ENCODE measurements around the gene FMN2. TPM values are rescaled to one million over a fixed set of nuclear protein-coding genes. Genes with fewer than 3 reads are reported as not detected.

FMN2 gene
- total RNA-seq, 1 donor from 2014 or later: 3.5 TPM

DNA sequence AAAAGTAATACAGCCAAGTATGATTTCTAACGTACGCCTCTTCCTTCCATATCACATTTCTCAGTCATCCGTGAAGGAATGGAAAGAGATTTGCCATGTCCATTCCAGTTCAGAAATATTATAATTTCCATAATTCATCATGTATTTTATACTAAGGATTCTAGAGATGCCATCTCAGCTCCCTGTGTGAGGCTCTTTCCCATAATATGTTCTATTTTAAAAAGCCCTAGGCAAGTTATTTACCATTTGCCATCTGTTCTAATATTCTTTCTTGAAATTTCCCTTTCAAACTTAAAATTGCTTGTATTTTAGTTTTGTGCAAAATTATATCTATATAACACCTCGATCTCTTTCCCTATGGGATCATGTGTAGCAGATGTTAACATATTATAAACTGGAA lies 106.7 kb downstream of the FMN2 start:
- no peak for DNase-seq (ENCODE audit: low spot score)
- no peaks in the 10 kb centered on the region for H3K27me3 Mint-ChIP-seq (ENCODE audit: low read depth)
- H3K4me3 Mint-ChIP-seq (ENCODE audit: unreplicated experiment): no peak overlapping the region
- no peak overlapping the region for H3K27ac Mint-ChIP-seq (ENCODE audit: unreplicated experiment)
- TF ChIP-seq, protein P1, sequence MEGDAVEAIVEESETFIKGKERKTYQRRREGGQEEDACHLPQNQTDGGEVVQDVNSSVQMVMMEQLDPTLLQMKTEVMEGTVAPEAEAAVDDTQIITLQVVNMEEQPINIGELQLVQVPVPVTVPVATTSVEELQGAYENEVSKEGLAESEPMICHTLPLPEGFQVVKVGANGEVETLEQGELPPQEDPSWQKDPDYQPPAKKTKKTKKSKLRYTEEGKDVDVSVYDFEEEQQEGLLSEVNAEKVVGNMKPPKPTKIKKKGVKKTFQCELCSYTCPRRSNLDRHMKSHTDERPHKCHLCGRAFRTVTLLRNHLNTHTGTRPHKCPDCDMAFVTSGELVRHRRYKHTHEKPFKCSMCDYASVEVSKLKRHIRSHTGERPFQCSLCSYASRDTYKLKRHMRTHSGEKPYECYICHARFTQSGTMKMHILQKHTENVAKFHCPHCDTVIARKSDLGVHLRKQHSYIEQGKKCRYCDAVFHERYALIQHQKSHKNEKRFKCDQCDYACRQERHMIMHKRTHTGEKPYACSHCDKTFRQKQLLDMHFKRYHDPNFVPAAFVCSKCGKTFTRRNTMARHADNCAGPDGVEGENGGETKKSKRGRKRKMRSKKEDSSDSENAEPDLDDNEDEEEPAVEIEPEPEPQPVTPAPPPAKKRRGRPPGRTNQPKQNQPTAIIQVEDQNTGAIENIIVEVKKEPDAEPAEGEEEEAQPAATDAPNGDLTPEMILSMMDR (IDR thresholded peaks at IDR 0.05): no peak
- peaks cover 9% of the 10 kb centered on the region for H3K36me3 Mint-ChIP-seq (ENCODE audit: low read depth)
- H3K4me1 Mint-ChIP-seq (ENCODE audit: low read depth): peaks cover 19% of the 10 kb centered on the region
- H3K9me3 Mint-ChIP-seq (ENCODE audit: low read depth): peaks cover 15% of the 10 kb centered on the region

DNA sequence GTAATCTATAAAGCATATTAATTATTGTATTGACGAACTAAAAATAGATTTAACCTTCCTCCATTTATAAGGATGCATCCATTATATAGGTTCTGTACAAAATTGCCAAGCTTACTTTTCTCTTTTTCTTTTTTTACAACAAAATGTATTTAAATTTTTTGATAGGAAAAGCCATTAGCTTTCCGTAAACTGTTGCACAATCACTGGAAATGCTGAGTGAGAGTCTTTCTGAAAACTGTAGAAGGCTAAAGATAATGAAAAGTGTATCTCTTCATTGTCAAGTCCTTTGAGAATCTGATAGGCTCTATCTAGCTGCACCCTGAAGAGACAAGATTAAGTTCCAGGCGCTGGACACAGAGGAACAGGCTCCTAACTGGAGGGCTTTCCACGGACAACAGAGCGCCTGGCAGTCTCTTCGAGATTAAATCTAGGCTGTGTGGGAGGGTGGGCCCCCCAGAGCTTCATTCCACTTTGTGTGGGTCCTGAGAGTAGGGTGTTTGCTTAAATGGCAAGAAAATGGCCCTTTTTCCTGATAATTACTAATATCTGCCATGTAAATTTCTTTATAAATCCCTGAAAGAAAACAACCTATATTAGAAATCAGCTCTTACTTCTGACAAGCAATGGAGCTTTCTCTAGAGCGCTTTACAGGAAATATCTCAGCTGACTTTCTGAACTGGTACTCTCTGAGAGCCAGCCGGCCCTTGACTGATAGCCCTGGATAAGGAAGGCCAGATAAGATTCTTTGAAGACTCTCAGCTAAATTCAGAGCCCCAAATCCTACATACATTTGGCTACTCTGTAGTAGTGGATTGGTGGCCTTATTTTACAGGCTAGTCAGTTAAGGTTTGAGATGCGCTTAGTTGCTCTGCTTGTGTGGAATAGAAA lies 108.3 kb downstream of the FMN2 start:
- Mint-ChIP-seq H3K9me3 (ENCODE audit: low read depth) (peaks cover 15% of the 10 kb centered on the region), H3K27ac (ENCODE audit: unreplicated experiment) (no peak overlapping the region), H3K4me1 (ENCODE audit: low read depth) (peaks cover 6% of the 10 kb centered on the region), H3K27me3 (ENCODE audit: low read depth) (no peaks in the 10 kb centered on the region), H3K36me3 (ENCODE audit: low read depth) (peaks cover 9% of the 10 kb centered on the region), H3K4me3 (ENCODE audit: unreplicated experiment) (no peak overlapping the region)
- no peak for DNase-seq (ENCODE audit: low spot score)
- TF ChIP-seq, protein P1 (IDR thresholded peaks at IDR 0.05): no peak

DNA sequence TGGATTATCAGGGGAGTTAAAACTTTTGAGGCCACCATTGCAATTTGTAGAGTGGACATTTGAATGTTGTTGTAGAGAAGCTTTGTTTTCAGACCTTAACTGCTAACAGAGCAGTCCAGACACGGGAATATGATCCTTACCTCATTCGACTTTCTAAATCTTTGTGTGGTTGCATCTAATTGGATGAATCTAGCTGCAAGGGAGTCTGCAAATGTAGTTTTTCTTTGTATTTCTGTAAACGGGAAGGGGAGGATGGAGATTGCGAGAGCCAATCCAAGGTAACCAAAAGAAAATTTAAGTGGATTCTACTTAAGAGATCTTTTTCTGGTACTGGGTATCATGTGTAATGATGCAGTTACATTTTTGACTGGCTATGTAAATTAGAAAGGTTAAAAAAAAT lies 110.2 kb downstream of the FMN2 start:
- H3K4me3 Mint-ChIP-seq (ENCODE audit: unreplicated experiment): no peak overlapping the region
- H3K9me3 Mint-ChIP-seq (ENCODE audit: low read depth): peaks cover 15% of the 10 kb centered on the region
- H3K36me3 Mint-ChIP-seq (ENCODE audit: low read depth): peaks cover 9% of the 10 kb centered on the region
- no peak for DNase-seq (ENCODE audit: low spot score)
- H3K27me3 Mint-ChIP-seq (ENCODE audit: low read depth): no peaks in the 10 kb centered on the region
- no peak overlapping the region for H3K27ac Mint-ChIP-seq (ENCODE audit: unreplicated experiment)
- H3K4me1 Mint-ChIP-seq (ENCODE audit: low read depth): peaks cover 6% of the 10 kb centered on the region
- TF ChIP-seq, protein P1 (IDR thresholded peaks at IDR 0.05): no peak

DNA sequence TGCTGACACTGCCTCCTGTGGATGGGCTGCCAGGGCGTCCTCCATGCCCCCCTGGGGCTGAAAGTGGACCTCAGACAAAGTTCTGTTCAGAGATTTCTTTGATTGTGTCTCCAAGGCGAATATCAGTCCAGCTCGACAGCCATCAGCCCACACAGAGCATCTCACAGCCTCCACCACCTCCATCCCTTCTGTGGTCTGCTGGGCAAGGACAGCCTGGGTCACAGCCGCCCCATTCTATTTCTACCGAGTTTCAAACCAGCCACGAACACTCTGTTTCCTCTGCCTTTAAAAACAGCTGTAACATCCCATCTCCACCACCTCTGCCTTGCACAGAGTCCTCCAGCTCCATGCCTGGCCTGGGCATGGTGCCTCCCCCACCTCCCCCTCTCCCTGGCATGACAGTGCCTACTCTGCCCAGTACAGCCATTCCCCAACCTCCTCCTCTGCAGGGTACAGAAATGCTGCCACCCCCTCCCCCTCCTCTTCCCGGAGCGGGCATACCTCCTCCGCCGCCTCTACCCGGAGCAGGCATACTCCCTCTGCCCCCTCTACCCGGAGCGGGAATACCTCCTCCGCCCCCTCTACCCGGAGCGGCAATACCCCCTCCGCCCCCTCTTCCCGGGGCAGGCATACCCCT lies 115.5 kb downstream of the FMN2 start:
- Mint-ChIP-seq H3K27me3 (ENCODE audit: low read depth) (no peaks in the 10 kb centered on the region), H3K27ac (ENCODE audit: unreplicated experiment) (no peak overlapping the region), H3K9me3 (ENCODE audit: low read depth) (peaks cover 6% of the 10 kb centered on the region), H3K4me1 (ENCODE audit: low read depth) (peaks cover 9% of the 10 kb centered on the region), H3K4me3 (ENCODE audit: unreplicated experiment) (no peak overlapping the region), H3K36me3 (ENCODE audit: low read depth) (peaks cover under 1% of the 10 kb centered on the region)
- DNase-seq (ENCODE audit: low spot score): no peak
- TF ChIP-seq, protein P1 (IDR thresholded peaks at IDR 0.05): no peak

DNA sequence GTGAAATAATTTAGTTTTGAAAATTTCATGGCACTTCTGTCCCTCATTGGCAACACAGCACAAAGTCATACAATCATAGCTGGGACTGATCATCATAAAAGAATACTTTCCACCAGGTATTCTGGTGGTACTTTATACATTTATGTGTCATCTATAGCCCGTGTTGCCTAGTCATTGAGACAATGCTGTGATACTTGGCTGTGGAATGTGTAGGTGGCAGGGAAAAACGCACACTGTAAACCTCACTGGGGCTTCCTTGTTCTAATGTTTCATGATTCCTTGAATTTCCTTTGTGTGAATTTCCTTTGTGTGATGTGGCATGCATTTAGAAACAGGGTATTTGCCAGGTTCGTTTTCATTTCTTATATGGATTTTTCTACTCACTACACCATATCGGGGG lies 118.3 kb downstream of the FMN2 start:
- DNase-seq (ENCODE audit: low spot score): no peak
- H3K9me3 Mint-ChIP-seq (ENCODE audit: low read depth): no peaks in the 10 kb centered on the region
- no peak overlapping the region for H3K27ac Mint-ChIP-seq (ENCODE audit: unreplicated experiment)
- no peaks in the 10 kb centered on the region for H3K27me3 Mint-ChIP-seq (ENCODE audit: low read depth)
- H3K36me3 Mint-ChIP-seq (ENCODE audit: low read depth): no peaks in the 10 kb centered on the region
- H3K4me3 Mint-ChIP-seq (ENCODE audit: unreplicated experiment): no peak overlapping the region
- TF ChIP-seq, protein P1 (IDR thresholded peaks at IDR 0.05): no peak
- peaks cover 9% of the 10 kb centered on the region for H3K4me1 Mint-ChIP-seq (ENCODE audit: low read depth)
